Measurements from ENCODE around the gene LPAR3. TPM values are rescaled to one million over a fixed set of nuclear protein-coding genes. Genes with fewer than 3 reads are reported as not detected.
A peak's percentile ranks its signal among the peaks of the same experiment; 100 is the strongest.

Gene LPAR3
- total RNA-seq, 1 experiment from 2014 or later = not detected

DNA sequence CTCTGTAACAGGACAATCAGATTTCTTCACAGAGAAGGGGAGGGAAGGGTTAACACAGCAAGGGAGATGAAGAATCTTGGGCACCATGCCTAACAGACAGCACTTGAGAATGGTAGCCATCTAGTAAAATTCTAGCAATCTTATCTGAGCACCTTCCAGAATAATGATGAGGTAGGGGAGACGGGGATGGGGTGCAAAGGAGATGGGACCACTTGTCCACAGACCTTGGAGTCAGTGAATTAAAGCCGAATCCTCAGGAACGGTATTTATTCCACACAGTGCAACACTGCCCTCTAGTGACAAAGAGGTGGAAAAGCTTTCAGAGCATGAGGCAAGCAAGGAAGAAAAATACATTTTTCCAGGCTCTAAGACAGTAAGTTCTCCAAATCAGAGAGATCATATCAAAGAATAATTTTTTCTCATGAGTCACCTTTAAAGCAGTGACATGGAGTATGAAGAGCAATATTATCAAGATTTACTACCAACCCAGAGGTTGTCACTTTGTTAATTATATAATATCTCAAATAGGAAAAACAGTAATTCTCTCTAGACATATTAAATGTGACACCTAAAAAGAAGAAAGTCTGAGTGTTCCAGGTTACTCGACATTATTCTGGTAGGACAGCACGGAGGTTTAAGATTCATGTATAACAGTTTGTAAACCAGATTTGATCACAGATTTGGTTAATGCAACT, 43.3 kb upstream of the LPAR3 start:
- Histone ChIP-seq H3K27me3 (ENCODE audit: insufficient read depth, low read depth) (no peaks in the 10 kb centered on the region), H4K20me1 (ENCODE audit: insufficient read depth) (no peaks in the 10 kb centered on the region), H3K4me1 (replicated peaks; ENCODE audit: insufficient read depth) (no peaks in the 10 kb centered on the region), H3K36me3 (ENCODE audit: low read depth) (no peaks in the 10 kb centered on the region), H3K4me2 (no peak overlapping the region), H3F3A (ENCODE audit: insufficient read depth, low read depth) (no peaks in the 10 kb centered on the region), H3K27ac (no peak overlapping the region), H3K9me3 (ENCODE audit: insufficient read depth, low read depth) (no peaks in the 10 kb centered on the region), H2AFZ (no peak overlapping the region), H3K9me2 (ENCODE audit: insufficient read depth) (no peaks in the 10 kb centered on the region), H3K79me2 (ENCODE audit: low read depth) (no peaks in the 10 kb centered on the region), H3K4me3 (no peak overlapping the region)
- TF ChIP-seq EZH2 (IDR thresholded peaks at IDR 0.05; ENCODE audit: low read depth) = no peak
- TF ChIP-seq, protein P1, sequence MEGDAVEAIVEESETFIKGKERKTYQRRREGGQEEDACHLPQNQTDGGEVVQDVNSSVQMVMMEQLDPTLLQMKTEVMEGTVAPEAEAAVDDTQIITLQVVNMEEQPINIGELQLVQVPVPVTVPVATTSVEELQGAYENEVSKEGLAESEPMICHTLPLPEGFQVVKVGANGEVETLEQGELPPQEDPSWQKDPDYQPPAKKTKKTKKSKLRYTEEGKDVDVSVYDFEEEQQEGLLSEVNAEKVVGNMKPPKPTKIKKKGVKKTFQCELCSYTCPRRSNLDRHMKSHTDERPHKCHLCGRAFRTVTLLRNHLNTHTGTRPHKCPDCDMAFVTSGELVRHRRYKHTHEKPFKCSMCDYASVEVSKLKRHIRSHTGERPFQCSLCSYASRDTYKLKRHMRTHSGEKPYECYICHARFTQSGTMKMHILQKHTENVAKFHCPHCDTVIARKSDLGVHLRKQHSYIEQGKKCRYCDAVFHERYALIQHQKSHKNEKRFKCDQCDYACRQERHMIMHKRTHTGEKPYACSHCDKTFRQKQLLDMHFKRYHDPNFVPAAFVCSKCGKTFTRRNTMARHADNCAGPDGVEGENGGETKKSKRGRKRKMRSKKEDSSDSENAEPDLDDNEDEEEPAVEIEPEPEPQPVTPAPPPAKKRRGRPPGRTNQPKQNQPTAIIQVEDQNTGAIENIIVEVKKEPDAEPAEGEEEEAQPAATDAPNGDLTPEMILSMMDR (conservative IDR thresholded peaks at IDR 0.05) = peak; percentile 98
- DNase-seq = peak; percentile 20 to 56
- no TSS peak for BruUV-seq (replicated peaks)
- CTCF ChIA-PET = interaction anchor here (0.6 to 1.1 kb wide), 2 partner anchors 8 to 92 kb away, joined by 4 read pairs; no protein-coding TSS in a partner anchor
- intact Hi-C loops (cut with micrococcal nuclease; ENCODE audit: unreplicated experiment) = loop anchor here (5.0 kb wide), 4 partner anchors 164 to 1029 kb away; no protein-coding TSS in a partner anchor
- POLR2A ChIA-PET (ENCODE audit: unreplicated experiment) = no interaction called here

DNA sequence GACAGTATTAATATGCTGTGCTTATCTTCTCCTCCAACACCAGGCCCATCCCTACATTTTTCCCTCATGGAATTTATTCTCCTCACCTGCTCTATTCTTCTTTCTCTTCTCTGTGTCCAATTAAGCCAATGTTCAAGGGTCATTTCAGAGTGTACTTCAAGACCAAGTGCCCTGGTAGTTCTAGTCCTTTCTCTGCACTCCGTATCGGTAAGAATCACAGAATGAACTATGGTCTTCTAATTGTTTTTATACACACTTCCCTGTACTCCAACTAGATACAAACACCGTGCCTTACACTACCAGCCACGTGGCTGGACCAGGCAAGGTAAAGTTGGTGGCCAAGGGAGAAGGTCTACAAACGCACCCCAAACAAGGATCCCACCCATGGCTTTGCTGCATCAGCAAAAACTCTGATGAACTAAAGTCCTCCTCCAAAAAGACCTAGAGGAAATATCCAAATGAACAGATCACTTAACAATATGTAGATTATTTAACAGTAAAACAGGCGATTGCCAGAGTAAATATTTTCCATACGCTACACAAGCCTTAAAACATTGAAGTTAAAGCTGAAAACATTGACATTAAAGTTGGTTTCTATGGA, 40.1 kb upstream of the LPAR3 start:
- H3K79me2 ChIP-seq (ENCODE audit: low read depth) = no peaks in the 10 kb centered on the region
- no peaks in the 10 kb centered on the region for H4K20me1 ChIP-seq (ENCODE audit: insufficient read depth)
- H3F3A ChIP-seq (ENCODE audit: insufficient read depth, low read depth) = no peaks in the 10 kb centered on the region
- no peak overlapping the region for H2AFZ ChIP-seq
- H3K4me2 ChIP-seq = no peak overlapping the region
- POLR2A ChIA-PET (ENCODE audit: unreplicated experiment) = no interaction called here
- H3K9me2 ChIP-seq (ENCODE audit: insufficient read depth) = no peaks in the 10 kb centered on the region
- H3K27ac ChIP-seq = no peak overlapping the region
- CTCF ChIA-PET = no interaction called here
- intact Hi-C loops (cut with micrococcal nuclease; ENCODE audit: unreplicated experiment) = no loop called here
- H3K4me3 ChIP-seq = no peak overlapping the region
- H3K27me3 ChIP-seq (ENCODE audit: insufficient read depth, low read depth) = no peaks in the 10 kb centered on the region
- DNase-seq = no peak
- TF ChIP-seq, protein P1 (conservative IDR thresholded peaks at IDR 0.05) = no peak
- no peak for TF ChIP-seq EZH2 (IDR thresholded peaks at IDR 0.05; ENCODE audit: low read depth)
- no peaks in the 10 kb centered on the region for H3K36me3 ChIP-seq (ENCODE audit: low read depth)
- no TSS peak for BruUV-seq (replicated peaks)
- H3K9me3 ChIP-seq (ENCODE audit: insufficient read depth, low read depth) = no peaks in the 10 kb centered on the region
- H3K4me1 ChIP-seq (replicated peaks; ENCODE audit: insufficient read depth) = no peaks in the 10 kb centered on the region

DNA sequence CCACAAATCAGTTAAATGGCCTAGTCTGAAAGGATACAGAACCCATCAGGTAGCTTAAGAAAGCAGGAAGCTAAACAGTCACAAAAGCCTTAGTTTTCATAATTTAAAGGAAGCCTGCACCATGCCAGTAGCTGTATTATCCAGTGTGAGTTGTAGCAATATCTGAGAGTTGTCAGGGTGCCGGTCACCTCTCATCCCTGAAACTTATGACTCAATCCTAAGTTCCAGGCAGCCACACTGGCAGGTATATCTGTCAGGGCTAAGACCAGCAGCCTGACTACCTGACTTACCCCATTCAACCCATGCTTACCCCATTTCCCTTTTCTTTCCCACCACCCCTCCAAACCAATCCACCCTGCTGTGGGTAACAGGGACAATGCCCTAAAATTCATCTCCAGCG, 37.8 kb upstream of the LPAR3 start:
- Histone ChIP-seq H3K9me2 (ENCODE audit: insufficient read depth) (no peaks in the 10 kb centered on the region), H2AFZ (no peak overlapping the region), H3K4me3 (no peak overlapping the region), H4K20me1 (ENCODE audit: insufficient read depth) (no peaks in the 10 kb centered on the region), H3K79me2 (ENCODE audit: low read depth) (no peaks in the 10 kb centered on the region), H3K27me3 (ENCODE audit: insufficient read depth, low read depth) (no peaks in the 10 kb centered on the region), H3K4me2 (no peak overlapping the region), H3K27ac (no peak overlapping the region), H3K9me3 (ENCODE audit: insufficient read depth, low read depth) (no peaks in the 10 kb centered on the region), H3F3A (ENCODE audit: insufficient read depth, low read depth) (no peaks in the 10 kb centered on the region), H3K36me3 (ENCODE audit: low read depth) (no peaks in the 10 kb centered on the region), H3K4me1 (replicated peaks; ENCODE audit: insufficient read depth) (no peaks in the 10 kb centered on the region)
- ChIA-PET CTCF (no interaction called here), POLR2A (ENCODE audit: unreplicated experiment) (no interaction called here)
- no TSS peak for BruUV-seq (replicated peaks)
- intact Hi-C loops (cut with micrococcal nuclease; ENCODE audit: unreplicated experiment) = no loop called here
- no peak for DNase-seq
- TF ChIP-seq EZH2 (IDR thresholded peaks at IDR 0.05; ENCODE audit: low read depth) = no peak
- TF ChIP-seq, protein P1 (conservative IDR thresholded peaks at IDR 0.05) = no peak

Data from PC-9 (cell line).